ENCODE results near the gene SKI.

Gene SKI

GRCh38 chr1:2345297-2346075 is 117.4 kb downstream of the SKI start:
- DNase-seq: no peak

- no peak for DNase-seq
Observed at GRCh38 chr1:2346691-2347408, 118.7 kb downstream of the SKI start.

GRCh38 chr1:2347409-2347785 is 119.3 kb downstream of the SKI start:
- no peak for DNase-seq

DNA sequence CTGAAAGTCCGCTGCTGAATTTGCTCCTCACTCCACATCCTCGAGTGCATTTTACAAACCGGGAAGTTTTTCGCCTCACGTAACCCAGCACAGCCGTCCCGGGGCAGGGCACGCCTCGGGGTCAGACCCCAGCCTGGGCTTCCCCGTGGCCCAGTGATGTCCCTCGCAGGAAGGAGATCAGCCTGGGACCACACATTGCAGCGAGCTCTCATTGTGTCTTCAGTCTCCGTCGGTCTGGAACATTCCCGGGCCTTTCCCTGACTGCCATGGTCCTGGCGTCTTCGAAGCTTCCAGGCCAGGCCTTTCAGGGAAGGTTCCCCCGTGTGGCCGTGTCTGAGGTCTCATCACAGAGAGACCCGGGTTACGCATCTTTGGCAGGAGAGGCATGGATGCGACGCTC is 119.8 kb downstream of the SKI start:
- DNase-seq: no peak

DNA sequence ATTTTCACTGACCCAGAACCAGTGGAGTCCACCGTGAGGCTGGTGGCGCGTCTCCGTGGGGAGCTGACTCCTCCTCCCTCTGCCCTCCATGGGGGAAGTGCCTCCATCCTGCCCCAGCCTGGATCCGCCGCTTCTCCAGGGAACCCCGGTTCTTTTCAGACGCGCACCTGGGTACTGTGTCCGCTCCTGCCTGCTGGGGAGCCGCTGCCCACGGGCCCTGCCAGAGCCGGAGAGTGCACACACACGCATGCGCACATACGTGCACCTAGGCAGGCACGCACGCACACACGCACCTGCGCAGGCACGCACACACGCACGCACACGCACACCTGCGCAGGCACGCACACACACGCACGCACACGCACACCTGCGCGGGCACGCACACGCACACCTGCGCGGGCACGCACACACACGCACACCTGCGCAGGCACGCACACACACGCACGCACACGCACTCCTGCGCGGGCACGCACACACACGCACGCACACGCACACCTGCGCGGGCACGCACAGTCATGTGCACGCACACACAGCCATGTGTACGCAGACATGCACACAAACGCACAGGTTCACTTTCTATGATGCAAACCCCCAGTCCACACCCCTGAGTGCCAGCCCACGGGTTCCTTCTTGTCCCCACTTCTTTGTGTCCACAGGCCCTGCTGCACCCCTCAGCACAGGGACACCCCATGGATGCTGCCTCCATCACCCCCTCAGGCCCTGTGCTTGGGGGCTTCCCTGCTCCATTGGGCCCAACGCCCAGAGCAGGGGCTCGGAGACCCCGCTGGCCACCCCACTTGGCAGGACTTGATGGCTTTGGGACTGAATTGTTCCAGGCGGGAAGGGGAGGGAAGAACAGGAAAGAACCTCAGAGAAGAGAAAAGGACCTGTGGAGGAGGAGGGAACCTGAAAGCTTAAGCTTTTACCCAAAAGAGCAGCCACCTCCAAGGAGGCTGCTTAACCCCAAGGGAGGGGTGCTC is 120.5 kb downstream of the SKI start:
- no peak for DNase-seq

GRCh38 chr1:2349806-2350205 is 121.7 kb downstream of the SKI start:
- DNase-seq: no peak

GRCh38 chr1:2350501-2350900 is 122.4 kb downstream of the SKI start:
- no peak for DNase-seq

- no peak for DNase-seq
Observed at GRCh38 chr1:2350911-2351655, 123.0 kb downstream of the SKI start.

DNA sequence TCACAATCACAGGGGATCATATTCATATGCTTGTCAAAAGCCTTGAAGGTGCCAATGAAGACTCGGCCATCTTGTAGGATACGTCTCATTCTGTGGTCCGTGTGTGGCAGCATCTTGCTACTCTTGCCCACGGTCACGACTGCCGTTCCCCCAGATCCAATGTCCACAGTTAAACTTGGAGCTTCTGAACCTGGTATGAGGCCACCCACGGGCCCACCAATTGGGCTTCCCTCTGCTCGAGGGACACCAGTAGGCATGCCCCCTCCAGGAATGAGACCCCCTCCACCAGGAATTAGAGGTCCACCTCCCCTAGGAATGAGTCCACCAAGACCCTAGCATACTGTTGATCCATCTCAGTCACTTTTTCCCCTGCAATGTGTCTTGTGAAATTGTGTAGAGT is 123.6 kb downstream of the SKI start:
- DNase-seq: no peak

DNA sequence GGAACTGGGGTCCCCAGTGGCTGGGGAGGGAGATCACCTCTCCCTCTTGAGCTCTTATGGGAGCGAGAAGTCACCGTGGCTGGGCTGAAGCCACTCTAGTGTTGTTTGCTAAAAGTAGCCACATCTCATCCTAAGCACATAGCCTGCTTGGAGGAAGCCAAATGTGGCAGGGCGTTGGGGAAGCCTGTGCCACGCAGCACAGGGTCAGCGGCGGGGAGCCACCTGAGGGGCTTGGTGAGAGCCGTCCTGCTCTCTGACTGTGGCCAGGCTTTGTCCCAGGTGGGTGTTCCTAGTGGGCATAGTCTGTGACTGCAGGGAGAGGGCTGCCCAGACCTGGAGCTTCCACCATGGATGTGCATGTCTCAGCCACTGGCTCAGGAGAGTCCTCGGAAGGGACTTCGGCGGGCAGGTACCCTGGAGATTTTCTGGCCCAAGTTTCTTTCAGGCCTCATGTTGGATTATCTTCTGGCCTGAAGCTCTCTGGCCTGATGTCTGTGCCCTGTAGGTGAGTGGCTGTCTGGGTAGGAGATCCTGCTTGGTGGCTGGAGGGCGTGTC is 124.3 kb downstream of the SKI start:
- no peak for DNase-seq

GRCh38 chr1:2352897-2353550 is 124.9 kb downstream of the SKI start:
- DNase-seq: no peak

DNA sequence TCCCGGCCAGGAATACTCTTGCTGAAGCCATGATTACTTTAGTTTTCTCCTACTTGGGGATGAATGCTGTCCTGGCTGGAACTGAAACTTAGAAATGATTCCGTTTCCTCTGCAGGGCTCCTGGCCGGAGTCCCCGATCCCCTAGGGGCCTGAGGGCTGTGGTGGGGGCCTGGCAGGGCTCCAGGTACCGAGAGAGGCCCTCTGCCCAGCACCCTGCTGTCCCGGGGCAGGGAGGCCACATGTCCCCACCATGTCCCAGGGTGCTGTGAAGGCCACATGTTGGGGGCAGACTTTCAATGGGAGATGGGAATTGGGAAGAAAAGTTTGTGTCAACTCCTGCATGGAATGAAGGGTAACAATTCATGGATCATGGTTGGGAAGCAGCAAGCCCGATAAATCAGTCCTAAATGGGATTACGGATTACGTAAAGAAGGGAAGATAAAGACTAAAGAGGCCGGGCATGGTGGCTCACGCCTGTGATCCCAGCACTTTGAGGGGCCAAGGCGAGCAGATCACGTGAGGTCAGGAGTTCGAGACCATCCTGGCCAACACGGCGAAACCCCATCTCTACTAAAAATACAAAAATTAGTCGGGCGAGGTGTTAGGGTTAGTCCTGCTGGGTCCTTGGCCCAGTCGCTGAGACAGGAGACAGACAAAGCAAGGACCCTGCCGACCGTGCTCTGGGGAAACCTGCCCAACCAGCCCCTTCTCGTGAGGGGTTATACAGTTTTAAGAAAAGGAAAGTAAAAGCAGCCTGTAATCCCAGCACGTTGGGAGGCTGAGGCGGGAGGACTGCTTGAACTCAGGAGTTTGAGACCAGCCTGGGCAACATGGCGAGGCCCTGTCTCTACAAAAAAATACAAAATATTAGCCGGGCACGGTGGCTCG is 125.7 kb downstream of the SKI start:
- no peak for DNase-seq

- DNase-seq: no peak
Observed at GRCh38 chr1:2354511-2355372, 126.6 kb downstream of the SKI start.

DNA sequence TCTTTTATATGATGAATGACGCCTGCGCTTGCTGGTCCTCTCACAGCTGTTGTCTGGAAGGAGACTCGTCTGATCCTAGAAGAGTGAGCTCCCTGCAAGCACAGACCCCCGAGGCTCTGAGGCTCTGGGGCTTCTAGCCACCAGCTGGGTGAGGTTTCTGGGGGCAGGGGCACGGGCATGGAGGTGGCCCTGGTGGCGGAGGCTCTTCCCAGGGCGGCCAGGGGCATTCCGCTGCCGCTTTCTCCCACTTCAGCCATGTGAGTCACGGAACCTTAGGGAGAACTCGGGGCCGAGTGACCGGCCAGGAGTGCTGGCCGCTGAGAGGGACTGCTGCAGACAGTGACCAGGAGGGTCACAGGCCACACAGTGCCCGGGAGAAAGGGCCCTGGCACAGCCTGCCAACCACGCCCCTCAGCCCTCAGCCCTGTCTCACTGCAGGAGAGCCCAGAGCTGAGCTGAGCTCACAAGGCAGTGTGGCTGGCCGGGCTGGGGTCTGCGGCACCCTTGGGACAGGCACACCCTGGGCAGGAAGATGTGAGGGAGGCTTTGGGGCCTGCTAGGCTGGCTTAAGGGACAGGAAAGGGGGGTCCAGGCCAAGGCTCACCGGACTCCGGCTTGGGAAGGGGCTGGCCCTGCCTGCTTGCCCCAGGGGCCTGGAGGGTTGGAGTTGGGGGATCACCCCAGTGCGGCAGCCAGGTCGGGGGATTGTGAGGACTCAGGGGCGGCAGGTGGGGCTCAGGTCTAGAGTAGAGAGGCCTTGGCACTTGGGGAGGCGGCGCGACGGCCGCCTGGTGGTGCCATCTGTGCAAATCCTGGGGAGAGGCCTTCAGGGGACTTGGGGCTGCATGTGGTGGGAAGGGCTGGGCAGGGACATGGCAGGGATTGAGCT is 127.5 kb downstream of the SKI start:
- DNase-seq: no peak

DNA sequence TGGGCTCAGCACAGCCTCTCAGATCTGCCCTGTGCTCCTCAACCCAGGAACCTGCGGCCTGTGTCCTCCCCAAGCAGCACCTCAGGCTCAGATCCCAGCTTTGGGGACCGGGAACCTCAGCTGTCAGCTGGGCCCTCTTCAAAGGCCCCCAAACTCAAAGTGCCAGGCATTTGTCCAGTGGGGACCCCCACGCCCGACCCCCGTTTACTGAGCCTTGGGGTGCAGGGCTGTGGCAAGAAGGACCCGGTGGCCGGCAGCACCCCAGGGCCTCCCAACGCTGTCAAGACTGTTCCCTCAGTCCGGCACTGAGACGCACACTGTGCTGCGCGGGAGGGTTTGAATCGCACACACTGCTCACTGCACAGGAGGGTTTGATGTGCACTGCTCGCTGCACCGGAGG is 128.3 kb downstream of the SKI start:
- DNase-seq: no peak

DNA sequence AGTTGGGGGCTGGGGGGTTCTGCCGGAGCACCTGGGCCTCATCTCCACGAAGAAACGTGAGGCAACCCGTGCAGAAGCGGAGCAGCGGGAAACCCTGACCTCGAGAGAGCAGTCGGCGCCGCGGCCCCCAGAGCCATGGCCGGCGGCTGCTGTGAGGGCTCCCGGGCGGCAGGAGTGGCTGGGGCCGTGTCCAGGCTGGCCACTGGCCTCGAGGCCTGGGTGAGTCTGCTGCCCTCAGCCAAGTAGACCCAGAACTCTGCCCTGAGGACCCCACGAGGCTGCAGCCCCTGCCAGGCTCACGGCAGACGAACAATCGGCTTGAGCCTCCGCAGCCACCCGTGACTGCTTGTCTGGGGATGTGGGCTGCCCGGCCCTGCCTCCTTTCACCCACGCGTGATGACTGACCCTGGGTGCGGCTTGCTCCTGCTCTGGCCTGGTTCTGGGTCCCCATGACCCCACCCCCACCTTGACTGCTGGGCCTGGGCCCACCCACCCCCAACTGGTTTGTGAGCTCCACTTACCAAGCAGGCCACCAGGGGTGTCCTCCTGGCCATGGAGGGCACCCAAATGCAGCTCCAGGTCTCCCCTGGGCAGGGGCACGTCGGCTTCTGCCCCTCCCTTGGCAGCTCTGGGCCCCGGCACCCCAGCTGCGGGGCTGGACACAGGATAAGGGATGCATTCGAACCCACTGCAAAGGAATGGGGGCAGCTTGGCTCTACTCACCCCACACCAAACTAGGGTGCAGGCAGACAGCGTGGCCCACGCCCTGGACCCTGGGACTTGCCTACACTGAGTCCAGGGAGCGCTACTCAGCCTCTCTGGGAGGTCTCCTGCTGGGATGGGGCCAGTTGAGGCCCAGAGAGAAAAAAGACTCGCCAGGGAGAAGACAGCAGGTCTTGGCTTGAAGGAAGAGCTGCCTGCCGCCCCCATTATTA is 129.1 kb downstream of the SKI start:
- no peak for DNase-seq

DNA sequence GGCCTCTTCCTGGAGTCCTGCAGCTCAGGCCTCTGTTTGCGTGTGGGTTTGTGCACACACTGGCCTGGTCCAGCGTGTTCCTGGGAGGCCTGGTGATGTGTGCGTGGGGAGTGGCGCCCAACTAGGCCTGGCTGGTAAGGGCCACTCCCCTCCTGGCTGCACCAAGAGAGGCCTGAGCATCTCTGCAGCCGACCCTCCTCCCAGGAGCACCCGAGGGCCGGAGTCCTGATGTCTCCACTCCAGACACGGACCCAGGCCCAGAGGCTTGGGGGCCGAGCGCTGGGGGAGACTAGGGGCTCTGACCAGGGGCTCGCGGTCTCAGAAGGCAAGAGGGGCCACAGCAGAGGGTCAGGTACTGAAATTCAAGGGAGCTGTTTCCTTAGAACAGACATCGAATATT is 130.0 kb downstream of the SKI start:
- no peak for DNase-seq
